ENCODE data around the gene TM7SF2. TPM values are rescaled to one million over a fixed set of nuclear protein-coding genes. Genes with fewer than 3 reads are reported as not detected.

TM7SF2 gene
- total and polyA plus RNA-seq, 2 of the 13 experiments (the other 11 are each of a cell fraction or from before 2014, with no cell fraction given): 56.0 to 66.9 TPM

DNA sequence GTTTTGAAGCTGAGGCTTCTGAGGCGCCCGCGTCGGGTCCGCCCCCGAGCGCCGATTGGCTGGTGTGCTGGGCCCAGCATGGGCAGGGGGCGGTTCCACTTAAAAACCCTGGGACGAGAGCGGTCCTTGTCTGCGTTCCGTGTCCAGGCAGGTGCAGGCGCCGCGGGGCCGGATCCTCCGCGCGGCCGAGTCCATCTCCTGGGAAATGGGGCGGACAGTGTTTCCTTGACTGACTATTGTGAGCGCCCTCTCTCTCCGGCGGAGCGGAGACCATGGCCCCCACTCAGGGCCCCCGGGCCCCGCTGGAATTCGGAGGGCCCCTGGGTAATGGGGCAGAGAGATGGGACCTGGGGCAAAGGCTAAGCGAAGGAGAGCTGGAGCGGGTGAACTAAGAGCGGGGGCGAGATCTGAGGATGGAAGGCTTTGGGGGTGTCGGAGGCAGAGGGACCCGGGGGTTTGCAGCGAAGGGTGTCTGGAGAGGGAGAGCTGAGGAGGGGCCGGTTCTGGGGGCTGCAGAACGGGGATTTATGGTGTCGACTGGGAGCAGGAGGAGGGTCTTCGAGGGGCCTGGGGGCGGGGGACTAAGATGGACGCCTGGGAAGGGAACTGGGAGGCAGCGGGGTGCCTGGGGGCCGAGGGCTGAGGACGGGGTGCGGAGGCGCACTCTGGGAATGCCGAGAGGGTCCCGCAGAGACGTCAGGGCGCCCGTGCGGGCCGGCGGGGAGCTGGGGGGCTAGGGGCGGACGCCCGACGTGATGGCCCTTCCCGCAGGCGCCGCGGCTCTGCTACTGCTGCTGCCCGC lies at the start of gene TM7SF2 (continued):
- TF ChIP-seq, protein P1, sequence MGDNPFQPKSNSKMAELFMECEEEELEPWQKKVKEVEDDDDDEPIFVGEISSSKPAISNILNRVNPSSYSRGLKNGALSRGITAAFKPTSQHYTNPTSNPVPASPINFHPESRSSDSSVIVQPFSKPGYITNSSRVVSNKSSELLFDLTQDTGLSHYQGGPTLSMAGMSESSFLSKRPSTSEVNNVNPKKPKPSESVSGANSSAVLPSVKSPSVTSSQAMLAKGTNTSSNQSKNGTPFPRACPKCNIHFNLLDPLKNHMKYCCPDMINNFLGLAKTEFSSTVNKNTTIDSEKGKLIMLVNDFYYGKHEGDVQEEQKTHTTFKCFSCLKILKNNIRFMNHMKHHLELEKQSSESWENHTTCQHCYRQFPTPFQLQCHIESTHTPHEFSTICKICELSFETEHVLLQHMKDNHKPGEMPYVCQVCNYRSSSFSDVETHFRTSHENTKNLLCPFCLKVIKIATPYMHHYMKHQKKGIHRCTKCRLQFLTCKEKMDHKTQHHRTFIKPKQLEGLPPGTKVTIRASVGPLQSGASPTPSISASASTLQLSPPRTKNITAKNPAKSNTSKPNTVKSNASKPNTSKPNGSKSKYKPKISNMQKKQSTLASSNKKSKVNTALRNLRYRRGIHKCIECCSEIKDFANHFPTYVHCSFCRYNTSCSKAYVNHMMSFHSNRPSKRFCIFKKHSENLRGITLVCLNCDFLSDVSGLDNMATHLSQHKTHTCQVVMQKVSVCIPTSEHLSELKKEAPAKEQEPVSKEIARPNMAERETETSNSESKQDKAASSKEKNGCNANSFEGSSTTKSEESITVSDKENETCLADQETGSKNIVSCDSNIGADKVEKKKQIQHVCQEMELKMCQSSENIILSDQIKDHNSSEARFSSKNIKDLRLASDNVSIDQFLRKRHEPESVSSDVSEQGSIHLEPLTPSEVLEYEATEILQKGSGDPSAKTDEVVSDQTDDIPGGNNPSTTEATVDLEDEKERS (CRISPR knock-in tag; IDR thresholded peaks at IDR 0.05): peak; percentile 52; the same call in 1 of the 2 replicates
- TF ChIP-seq, protein P2, sequence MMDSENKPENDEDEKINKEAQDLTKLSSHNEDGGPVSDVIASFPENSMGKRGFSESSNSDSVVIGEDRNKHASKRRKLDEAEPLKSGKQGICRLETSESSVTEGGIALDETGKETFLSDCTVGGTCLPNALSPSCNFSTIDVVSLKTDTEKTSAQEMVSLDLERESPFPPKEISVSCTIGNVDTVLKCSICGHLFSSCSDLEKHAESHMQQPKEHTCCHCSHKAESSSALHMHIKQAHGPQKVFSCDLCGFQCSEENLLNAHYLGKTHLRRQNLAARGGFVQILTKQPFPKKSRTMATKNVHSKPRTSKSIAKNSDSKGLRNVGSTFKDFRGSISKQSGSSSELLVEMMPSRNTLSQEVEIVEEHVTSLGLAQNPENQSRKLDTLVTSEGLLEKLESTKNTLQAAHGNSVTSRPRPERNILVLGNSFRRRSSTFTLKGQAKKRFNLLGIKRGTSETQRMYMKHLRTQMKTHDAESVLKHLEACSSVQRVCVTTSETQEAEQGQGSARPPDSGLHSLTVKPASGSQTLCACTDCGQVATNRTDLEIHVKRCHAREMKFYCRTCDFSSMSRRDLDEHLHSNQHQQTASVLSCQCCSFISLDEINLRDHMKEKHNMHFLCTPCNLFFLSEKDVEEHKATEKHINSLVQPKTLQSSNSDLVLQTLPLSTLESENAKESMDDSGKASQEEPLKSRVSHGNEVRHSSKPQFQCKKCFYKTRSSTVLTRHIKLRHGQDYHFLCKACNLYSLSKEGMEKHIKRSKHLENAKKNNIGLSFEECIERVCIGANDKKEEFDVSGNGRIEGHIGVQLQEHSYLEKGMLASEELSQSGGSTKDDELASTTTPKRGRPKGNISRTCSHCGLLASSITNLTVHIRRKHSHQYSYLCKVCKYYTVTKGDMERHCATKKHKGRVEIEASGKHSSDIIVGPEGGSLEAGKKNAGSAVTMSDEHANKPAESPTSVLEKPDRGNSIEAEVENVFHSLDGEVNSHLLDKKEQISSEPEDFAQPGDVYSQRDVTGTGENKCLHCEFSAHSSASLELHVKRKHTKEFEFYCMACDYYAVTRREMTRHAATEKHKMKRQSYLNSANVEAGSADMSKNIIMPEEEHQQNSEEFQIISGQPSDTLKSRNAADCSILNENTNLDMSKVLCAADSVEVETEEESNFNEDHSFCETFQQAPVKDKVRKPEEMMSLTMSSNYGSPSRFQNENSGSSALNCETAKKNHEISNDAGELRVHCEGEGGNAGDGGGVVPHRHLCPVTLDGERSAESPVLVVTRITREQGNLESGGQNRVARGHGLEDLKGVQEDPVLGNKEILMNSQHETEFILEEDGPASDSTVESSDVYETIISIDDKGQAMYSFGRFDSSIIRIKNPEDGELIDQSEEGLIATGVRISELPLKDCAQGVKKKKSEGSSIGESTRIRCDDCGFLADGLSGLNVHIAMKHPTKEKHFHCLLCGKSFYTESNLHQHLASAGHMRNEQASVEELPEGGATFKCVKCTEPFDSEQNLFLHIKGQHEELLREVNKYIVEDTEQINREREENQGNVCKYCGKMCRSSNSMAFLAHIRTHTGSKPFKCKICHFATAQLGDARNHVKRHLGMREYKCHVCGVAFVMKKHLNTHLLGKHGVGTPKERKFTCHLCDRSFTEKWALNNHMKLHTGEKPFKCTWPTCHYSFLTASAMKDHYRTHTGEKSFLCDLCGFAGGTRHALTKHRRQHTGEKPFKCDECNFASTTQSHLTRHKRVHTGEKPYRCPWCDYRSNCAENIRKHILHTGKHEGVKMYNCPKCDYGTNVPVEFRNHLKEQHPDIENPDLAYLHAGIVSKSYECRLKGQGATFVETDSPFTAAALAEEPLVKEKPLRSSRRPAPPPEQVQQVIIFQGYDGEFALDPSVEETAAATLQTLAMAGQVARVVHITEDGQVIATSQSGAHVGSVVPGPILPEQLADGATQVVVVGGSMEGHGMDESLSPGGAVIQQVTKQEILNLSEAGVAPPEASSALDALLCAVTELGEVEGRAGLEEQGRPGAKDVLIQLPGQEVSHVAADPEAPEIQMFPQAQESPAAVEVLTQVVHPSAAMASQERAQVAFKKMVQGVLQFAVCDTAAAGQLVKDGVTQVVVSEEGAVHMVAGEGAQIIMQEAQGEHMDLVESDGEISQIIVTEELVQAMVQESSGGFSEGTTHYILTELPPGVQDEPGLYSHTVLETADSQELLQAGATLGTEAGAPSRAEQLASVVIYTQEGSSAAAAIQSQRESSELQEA (CRISPR knock-in tag; IDR thresholded peaks at IDR 0.05; ENCODE audit: not compliant biosample characterization): no peak
- no peak for TF ChIP-seq ZNF776 (CRISPR knock-in tag; IDR thresholded peaks at IDR 0.05)
- TF ChIP-seq JARID2 (CRISPR knock-in tag; IDR thresholded peaks at IDR 0.05; ENCODE audit: insufficient replicate concordance): no peak
- no peak for TF ChIP-seq SMAD3 (CRISPR knock-in tag; IDR thresholded peaks at IDR 0.05)
- 0 out of 2 replicates have a peak, but pooled peaks have one; percentile 6 for TF ChIP-seq BHLHE40 (IDR thresholded peaks at IDR 0.05; ENCODE audit: low read length)
- no peak for TF ChIP-seq ZNF382 (CRISPR knock-in tag; IDR thresholded peaks at IDR 0.05; ENCODE audit: borderline replicate concordance)
- TF ChIP-seq ZNF326 (CRISPR knock-in tag; IDR thresholded peaks at IDR 0.05; ENCODE audit: borderline replicate concordance): no peak
- no peak for TF ChIP-seq TRIM24 (CRISPR knock-in tag; IDR thresholded peaks at IDR 0.05)
- 0 out of 2 replicates have a peak, but pooled peaks have one; percentile 12 for TF ChIP-seq PPARG (CRISPR knock-in tag; conservative IDR thresholded peaks at IDR 0.05)
- 0 out of 2 replicates have a peak, but pooled peaks have one; percentile 25 for TF ChIP-seq NR2C2 (CRISPR knock-in tag; IDR thresholded peaks at IDR 0.05; ENCODE audit: borderline replicate concordance)
- 0 out of 2 replicates have a peak, but pooled peaks have one; percentile 77 for TF ChIP-seq ZNF790 (CRISPR knock-in tag; IDR thresholded peaks at IDR 0.05; ENCODE audit: borderline replicate concordance)
- no peak for TF ChIP-seq ZNF484 (CRISPR knock-in tag; IDR thresholded peaks at IDR 0.05; ENCODE audit: borderline replicate concordance, low read depth)
- no peak for TF ChIP-seq ZNF496 (CRISPR knock-in tag; IDR thresholded peaks at IDR 0.05; ENCODE audit: insufficient replicate concordance)

Data from HepG2 (cell line).